Measurements from ENCODE around the gene MYEOV.

The MYEOV gene

GRCh38 chr11:69342588-69343330, 48.8 kb downstream of the MYEOV start:
- in situ Hi-C loops (cut with MboI; ENCODE audit: low pct_unique_long_range_greater_than_20kb, low sequenced_read_pairs, unreplicated experiment): no loop called here
- TF ChIP-seq CTCF (IDR thresholded peaks at IDR 0.05; ENCODE audit: extremely low read depth, insufficient read depth, missing control alignments): no peak
- no peak for DNase-seq (ENCODE audit: low spot score)

GRCh38 chr11:69343401-69344321, 49.7 kb downstream of the MYEOV start:
- no peak for DNase-seq (ENCODE audit: low spot score)
- no peak for TF ChIP-seq CTCF (IDR thresholded peaks at IDR 0.05; ENCODE audit: extremely low read depth, insufficient read depth, missing control alignments)
- in situ Hi-C loops (cut with MboI; ENCODE audit: low pct_unique_long_range_greater_than_20kb, low sequenced_read_pairs, unreplicated experiment): no loop called here

GRCh38 chr11:69344570-69345145, 50.7 kb downstream of the MYEOV start:
- in situ Hi-C loops (cut with MboI; ENCODE audit: low pct_unique_long_range_greater_than_20kb, low sequenced_read_pairs, unreplicated experiment): no loop called here
- no peak for TF ChIP-seq CTCF (IDR thresholded peaks at IDR 0.05; ENCODE audit: extremely low read depth, insufficient read depth, missing control alignments)
- no peak for DNase-seq (ENCODE audit: low spot score)

Data from GM13977 (cell line).